ENCODE results near the gene NRCAM.

Gene NRCAM

GRCh38 chr7:108311446-108312168 is 144.6 kb downstream of the NRCAM start (continued):
- TF ChIP-seq PATZ1 (tag by site-specific recombination; IDR thresholded peaks at IDR 0.05) (no peak), SP2 (tag by site-specific recombination; IDR thresholded peaks at IDR 0.05) (no peak), ZNF433 (tag by site-specific recombination; IDR thresholded peaks at IDR 0.05; ENCODE audit: low read depth) (no peak)

GRCh38 chr7:108310351-108310750 is 145.9 kb downstream of the NRCAM start:
- no peaks in the 10 kb centered on the region for H3K4me1 ChIP-seq (ENCODE audit: control insufficient read depth, insufficient read depth, low read length)
- ChIA-PET POLR2A (no interaction called here), CTCF (interaction anchor here (0.7 to 1.1 kb wide), 2 partner anchors 128 to 187 kb away, joined by 3 read pairs; no protein-coding TSS in a partner anchor)
- H3K4me3 ChIP-seq (ENCODE audit: low read depth, low read length), result no peak overlapping the region
- no peaks in the 10 kb centered on the region for H3K36me3 ChIP-seq (ENCODE audit: control insufficient read depth in 2 of 2, insufficient read depth in 1 of 2, low read length in 2 of 2)
- no peak overlapping the region for H3K27ac ChIP-seq (ENCODE audit: extremely low read depth, low read depth, low read length)
- no peak for TF ChIP-seq ZNF561 (tag by site-specific recombination; IDR thresholded peaks at IDR 0.05; ENCODE audit: borderline replicate concordance)
- TF ChIP-seq ZNF792 (tag by site-specific recombination; IDR thresholded peaks at IDR 0.05), result no peak
- TF ChIP-seq ZBTB7A (tag by site-specific recombination; IDR thresholded peaks at IDR 0.05; ENCODE audit: low read depth), result no peak
- TF ChIP-seq MZF1 (tag by site-specific recombination; IDR thresholded peaks at IDR 0.05; ENCODE audit: borderline replicate concordance), result no peak
- no peak for TF ChIP-seq ZIC2 (tag by site-specific recombination; IDR thresholded peaks at IDR 0.05)
- TF ChIP-seq ZNF404 (tag by site-specific recombination; IDR thresholded peaks at IDR 0.05), result no peak
- no peak for TF ChIP-seq ZFP37 (tag by site-specific recombination; IDR thresholded peaks at IDR 0.05)
- no peaks in the 10 kb centered on the region for H3K9me3 ChIP-seq (ENCODE audit: control insufficient read depth, insufficient read depth, low read depth, low read length)

GRCh38 chr7:108308903-108309302 is 147.3 kb downstream of the NRCAM start:
- H3K9me3 ChIP-seq (ENCODE audit: control insufficient read depth, insufficient read depth, low read depth, low read length), result no peaks in the 10 kb centered on the region
- H3K4me1 ChIP-seq (ENCODE audit: control insufficient read depth, insufficient read depth, low read length), result no peaks in the 10 kb centered on the region
- TF ChIP-seq ZNF549 (tag by site-specific recombination; IDR thresholded peaks at IDR 0.05) (no peak), ZNF311 (tag by site-specific recombination; IDR thresholded peaks at IDR 0.05; ENCODE audit: borderline replicate concordance) (no peak), ZNF830 (tag by site-specific recombination; IDR thresholded peaks at IDR 0.05; ENCODE audit: low read depth) (no peak), ZNF623 (tag by site-specific recombination; IDR thresholded peaks at IDR 0.05) (no peak), ZNF350 (tag by site-specific recombination; IDR thresholded peaks at IDR 0.05) (no peak)
- H3K36me3 ChIP-seq (ENCODE audit: control insufficient read depth in 2 of 2, insufficient read depth in 1 of 2, low read length in 2 of 2), result no peaks in the 10 kb centered on the region
- no peak overlapping the region for H3K27ac ChIP-seq (ENCODE audit: extremely low read depth, low read depth, low read length)
- POLR2A ChIA-PET, result no interaction called here
- CTCF ChIA-PET, result no interaction called here
- H3K4me3 ChIP-seq (ENCODE audit: low read depth, low read length), result no peak overlapping the region

- no peak overlapping the region for H3K27ac ChIP-seq (ENCODE audit: extremely low read depth, low read depth, low read length)
- H3K9me3 ChIP-seq (ENCODE audit: control insufficient read depth, insufficient read depth, low read depth, low read length), result no peaks in the 10 kb centered on the region
- H3K36me3 ChIP-seq (ENCODE audit: control insufficient read depth in 2 of 2, insufficient read depth in 1 of 2, low read length in 2 of 2), result no peaks in the 10 kb centered on the region
- no peak overlapping the region for H3K4me3 ChIP-seq (ENCODE audit: low read depth, low read length)
- TF ChIP-seq ZBTB10 (tag by site-specific recombination; IDR thresholded peaks at IDR 0.05), result no peak
- CTCF ChIA-PET, result no interaction called here
- no peaks in the 10 kb centered on the region for H3K4me1 ChIP-seq (ENCODE audit: control insufficient read depth, insufficient read depth, low read length)
- POLR2A ChIA-PET, result no interaction called here
Measured at GRCh38 chr7:108308276-108308675, 148.0 kb downstream of the NRCAM start.
